ENCODE measurements around the gene ATP11A. TPM values are rescaled to one million over a fixed set of nuclear protein-coding genes. Genes with fewer than 3 reads are reported as not detected.
A peak's percentile ranks its signal among the peaks of the same experiment; 100 is the strongest.

ATP11A gene
- total RNA-seq, 2 donors from 2014 or later: 15.2 to 38.4 TPM

DNA sequence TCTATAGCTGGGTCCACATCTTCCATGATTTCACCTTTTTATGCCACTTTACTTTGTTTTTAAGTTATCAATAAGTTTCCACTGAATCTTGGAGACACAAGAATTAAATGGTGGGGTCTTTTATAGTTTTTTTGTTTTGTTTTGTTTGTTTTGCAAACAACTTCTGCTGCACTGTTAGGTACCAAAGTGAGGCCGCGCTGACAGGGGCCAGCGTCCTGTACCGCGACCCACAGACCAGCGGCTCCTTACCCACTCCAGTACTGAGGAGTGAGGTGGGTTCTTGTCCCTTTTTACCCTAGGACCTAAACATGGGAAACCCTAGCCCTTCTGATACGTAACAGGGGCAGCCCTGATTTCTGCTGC, 203.3 kb downstream of the ATP11A start:
- Histone ChIP-seq H3K4me1 (ENCODE audit: control insufficient read depth in 1 of 2, low read depth in 2 of 2) (peaks cover 8 to 16% of the 10 kb centered on the region in 2 donors), H3K27ac (no peak overlapping the region), H3K27me3 (replicated peaks; ENCODE audit: insufficient read depth) (no peaks in the 10 kb centered on the region), H3K36me3 (no peaks in the 10 kb centered on the region), H3K9me3 (no peaks in the 10 kb centered on the region), H3K4me3 (no peak overlapping the region)
- ATAC-seq (ENCODE audit: insufficient number of reproducible peaks, low FRiP score, low read depth): no peak
- DNase-seq (ENCODE audit: low spot score): no peak
- TF ChIP-seq, protein P1, sequence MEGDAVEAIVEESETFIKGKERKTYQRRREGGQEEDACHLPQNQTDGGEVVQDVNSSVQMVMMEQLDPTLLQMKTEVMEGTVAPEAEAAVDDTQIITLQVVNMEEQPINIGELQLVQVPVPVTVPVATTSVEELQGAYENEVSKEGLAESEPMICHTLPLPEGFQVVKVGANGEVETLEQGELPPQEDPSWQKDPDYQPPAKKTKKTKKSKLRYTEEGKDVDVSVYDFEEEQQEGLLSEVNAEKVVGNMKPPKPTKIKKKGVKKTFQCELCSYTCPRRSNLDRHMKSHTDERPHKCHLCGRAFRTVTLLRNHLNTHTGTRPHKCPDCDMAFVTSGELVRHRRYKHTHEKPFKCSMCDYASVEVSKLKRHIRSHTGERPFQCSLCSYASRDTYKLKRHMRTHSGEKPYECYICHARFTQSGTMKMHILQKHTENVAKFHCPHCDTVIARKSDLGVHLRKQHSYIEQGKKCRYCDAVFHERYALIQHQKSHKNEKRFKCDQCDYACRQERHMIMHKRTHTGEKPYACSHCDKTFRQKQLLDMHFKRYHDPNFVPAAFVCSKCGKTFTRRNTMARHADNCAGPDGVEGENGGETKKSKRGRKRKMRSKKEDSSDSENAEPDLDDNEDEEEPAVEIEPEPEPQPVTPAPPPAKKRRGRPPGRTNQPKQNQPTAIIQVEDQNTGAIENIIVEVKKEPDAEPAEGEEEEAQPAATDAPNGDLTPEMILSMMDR (IDR thresholded peaks at IDR 0.05): no peak

DNA sequence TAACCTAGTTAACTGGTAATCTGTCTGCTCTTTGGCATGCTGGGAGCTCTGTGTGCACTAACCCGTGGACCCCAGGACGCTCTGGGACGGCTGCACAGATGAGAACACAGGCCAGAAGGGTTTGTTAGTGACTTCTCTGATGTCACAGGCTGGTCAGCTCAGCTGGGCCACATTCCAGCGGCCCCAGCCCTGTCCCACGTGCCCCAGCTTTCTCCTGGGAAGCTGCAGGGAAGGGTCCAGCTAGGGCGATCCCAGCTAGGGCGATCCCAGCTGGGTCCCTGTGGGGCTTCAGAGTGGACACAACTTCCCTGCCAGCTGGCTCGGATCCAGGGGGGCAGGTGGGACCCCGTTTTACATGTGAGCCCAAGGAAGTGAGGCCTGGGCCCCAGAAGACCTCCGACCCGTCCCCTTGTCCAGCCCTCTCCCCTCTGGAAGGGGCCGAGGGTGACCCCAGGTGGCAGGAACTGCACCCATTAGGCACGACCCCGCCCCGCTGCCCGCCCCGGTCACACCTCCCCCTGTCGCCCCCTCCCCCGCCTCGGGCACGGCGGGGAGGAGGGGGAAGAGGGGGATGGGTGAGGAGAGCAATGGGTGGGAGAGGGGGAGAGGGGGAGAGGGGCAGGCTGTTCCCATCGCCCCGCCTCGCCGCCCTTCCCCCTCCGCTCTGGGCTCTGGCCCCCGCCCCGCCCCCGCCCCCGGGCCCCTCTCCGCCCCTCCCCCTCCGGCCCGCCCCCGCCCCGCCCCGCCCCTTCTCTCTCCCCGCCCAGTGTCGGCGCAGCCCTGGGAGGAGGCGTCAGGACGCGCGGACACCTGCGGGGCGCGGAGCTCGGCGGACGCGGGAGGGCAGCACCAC, 204.0 kb downstream of the ATP11A start:
- H3K36me3 ChIP-seq: no peaks in the 10 kb centered on the region
- TF ChIP-seq, protein P1 (IDR thresholded peaks at IDR 0.05): no peak
- peak overlapping the region; percentile 67 for H3K4me3 ChIP-seq
- no peaks in the 10 kb centered on the region for H3K27me3 ChIP-seq (replicated peaks; ENCODE audit: insufficient read depth)
- H3K9me3 ChIP-seq: no peaks in the 10 kb centered on the region
- ATAC-seq (ENCODE audit: insufficient number of reproducible peaks, low FRiP score, low read depth) (no peak), DNase-seq (ENCODE audit: low spot score) (no peak)
- H3K27ac ChIP-seq: no peak overlapping the region
- H3K4me1 ChIP-seq (ENCODE audit: control insufficient read depth in 1 of 2, low read depth in 2 of 2): peaks cover 8 to 16% of the 10 kb centered on the region in 2 donors

DNA sequence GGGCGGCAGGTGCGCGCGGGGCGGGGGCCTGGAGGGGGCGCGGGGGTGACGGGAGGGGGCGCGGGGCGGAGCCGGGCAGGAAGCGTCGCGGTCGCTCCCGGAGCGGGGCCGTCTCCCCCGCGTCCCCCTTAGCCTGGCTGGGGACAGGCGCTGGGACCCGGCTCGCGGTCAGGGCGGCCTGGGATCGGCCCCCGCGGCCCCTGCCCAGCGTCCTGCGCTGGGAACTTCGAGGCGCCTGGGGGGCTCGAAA, 204.5 kb downstream of the ATP11A start:
- DNase-seq (ENCODE audit: low spot score) (no peak), ATAC-seq (ENCODE audit: insufficient number of reproducible peaks, low FRiP score, low read depth) (no peak)
- peak overlapping the region; percentile 67 for H3K4me3 ChIP-seq
- no peaks in the 10 kb centered on the region for H3K36me3 ChIP-seq
- peaks cover 8 to 16% of the 10 kb centered on the region in 2 donors for H3K4me1 ChIP-seq (ENCODE audit: control insufficient read depth in 1 of 2, low read depth in 2 of 2)
- no peaks in the 10 kb centered on the region for H3K9me3 ChIP-seq
- H3K27me3 ChIP-seq (replicated peaks; ENCODE audit: insufficient read depth): no peaks in the 10 kb centered on the region
- H3K27ac ChIP-seq: no peak overlapping the region
- TF ChIP-seq, protein P1 (IDR thresholded peaks at IDR 0.05): no peak

DNA sequence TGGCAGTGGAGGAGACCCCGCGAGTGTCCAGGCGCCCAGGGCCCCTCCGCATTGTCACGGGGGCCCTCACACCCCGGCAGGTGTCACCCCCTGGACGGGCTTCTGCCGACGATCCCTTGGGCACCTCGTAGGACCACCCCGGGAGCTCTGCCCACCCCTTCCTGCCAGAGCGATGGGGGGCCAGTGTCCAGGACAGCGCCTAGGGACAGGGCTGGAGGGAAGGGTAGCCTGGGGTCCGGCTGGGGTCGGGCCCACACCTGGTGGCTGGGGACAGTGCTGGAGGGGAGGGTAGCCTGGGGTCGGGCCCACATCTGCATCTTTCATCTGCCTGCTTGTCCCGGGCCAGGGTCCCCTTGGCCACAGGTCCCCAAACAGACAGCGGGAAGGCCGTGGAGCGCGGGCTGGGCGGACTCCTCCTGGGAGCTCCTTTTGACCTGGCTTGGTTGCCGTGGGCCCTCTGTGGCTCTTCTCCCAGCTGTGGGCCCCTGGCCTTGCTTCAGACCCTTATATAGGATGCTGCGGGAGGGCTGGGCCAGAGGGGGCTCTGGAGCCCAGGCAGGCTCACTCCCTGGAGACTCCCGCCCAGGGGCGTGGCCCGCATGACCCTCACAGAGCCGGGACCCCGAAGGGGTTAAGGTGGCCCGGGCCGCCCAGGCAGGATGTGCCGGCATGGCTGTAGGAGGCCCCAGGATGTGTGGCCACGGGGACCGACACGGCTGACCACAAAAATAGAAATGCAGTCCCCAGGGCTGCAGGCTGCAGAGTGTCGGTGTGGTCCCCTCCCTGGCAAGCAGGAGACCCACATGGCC, 205.0 kb downstream of the ATP11A start:
- ATAC-seq (ENCODE audit: insufficient number of reproducible peaks, low FRiP score, low read depth) (no peak), DNase-seq (ENCODE audit: low spot score) (no peak)
- no peaks in the 10 kb centered on the region for H3K9me3 ChIP-seq
- no peak overlapping the region for H3K27ac ChIP-seq
- no peaks in the 10 kb centered on the region for H3K27me3 ChIP-seq (replicated peaks; ENCODE audit: insufficient read depth)
- peak overlapping the region; percentile 67 for H3K4me3 ChIP-seq
- TF ChIP-seq, protein P1 (IDR thresholded peaks at IDR 0.05): no peak
- no peaks in the 10 kb centered on the region for H3K36me3 ChIP-seq
- peaks cover 8 to 16% of the 10 kb centered on the region in 2 donors for H3K4me1 ChIP-seq (ENCODE audit: control insufficient read depth in 1 of 2, low read depth in 2 of 2)

Measured in thoracic aorta (tissue), 2 donors.